IMR-90 (cell line): ENCODE results near the gene ASTE1. TPM values are rescaled to one million over a fixed set of nuclear protein-coding genes. Genes with fewer than 3 reads are reported as not detected.

Experiments
- ATAC-seq: fragments of 200-7000 bp; cut with Tn5 transposase; 2 replicates; pipeline ENCODE4 v1.9.1; 2020; ENCODE audit warnings: low read depth, mild to moderate bottlenecking, moderate library complexity
- BruUV-seq: library from RNA; stranded (reverse); fragments of 400-500 nt; replicated peaks from 2 replicates; lab custom pipeline; 2021; lab: Mats Ljungman, UMichigan
- CTCF ChIA-PET: fragments of 300-600 bp; formaldehyde crosslinking; extraction: SDS; loops from one replicate; lab custom pipeline; 2021; ENCODE audit warnings: antibody characterized with exemption; lab: Yijun Ruan, JAX
- POLR2A ChIA-PET: fragments of 300-600 bp; sonication (Branson Sonifier 250); formaldehyde crosslinking; loops from one replicate; lab custom pipeline; 2022; ENCODE audit warnings: antibody characterized with exemption; ENCODE audit not compliant: unreplicated experiment; lab: Charles Lee
- DNase-seq: peaks from one replicate; pipeline ENCODE4 v3.0.0; 2013
- H2AFZ ChIP-seq: replicated peaks from 2 replicates; pipeline ENCODE3; 2013; ENCODE audit warnings: low read length, mild to moderate bottlenecking; ENCODE audit not compliant: poor library complexity
- H2AK5ac ChIP-seq: 2 replicates; pipeline ENCODE4 v1.6.1; 2013; ENCODE audit warnings: low read depth, low read length, inconsistent platforms
- H2AK9ac ChIP-seq: replicated peaks from 2 replicates; pipeline ENCODE3; 2013; ENCODE audit warnings: mild to moderate bottlenecking, low read depth, low read length, moderate library complexity; ENCODE audit not compliant: poor library complexity
- H2BK120ac ChIP-seq: 2 replicates; pipeline ENCODE4 v1.6.1; 2013; ENCODE audit warnings: low read depth, low read length, inconsistent platforms
- H2BK15ac ChIP-seq: 3 replicates; pipeline ENCODE4 v1.6.1; 2013; ENCODE audit warnings: low read depth, low read length, inconsistent platforms
- H2BK20ac ChIP-seq: 2 replicates; pipeline ENCODE4 v1.6.1; 2013; ENCODE audit warnings: low read depth, mild to moderate bottlenecking, inconsistent platforms, low read length, moderate library complexity
- H2BK5ac ChIP-seq: 2 replicates; pipeline ENCODE4 v1.6.1; 2013; ENCODE audit warnings: mild to moderate bottlenecking, low read depth, low read length, inconsistent platforms; ENCODE audit not compliant: poor library complexity, severe bottlenecking
- H3K14ac ChIP-seq: replicated peaks from 2 replicates; pipeline ENCODE4 v1.6.1; 2013; ENCODE audit warnings: low read depth, low read length, inconsistent platforms
- H3K18ac ChIP-seq: 2 replicates; pipeline ENCODE4 v1.6.1; 2013; ENCODE audit warnings: low read depth, low read length, control low read depth
- H3K23ac ChIP-seq: 2 replicates; pipeline ENCODE4 v1.6.1; 2013; ENCODE audit warnings: low read depth, low read length, inconsistent platforms
- H3K27ac ChIP-seq: 2 replicates; pipeline ENCODE4 v1.5.1; 2013; ENCODE audit warnings: mild to moderate bottlenecking, control low read depth, low read length; ENCODE audit not compliant: insufficient read depth
- H3K27me3 ChIP-seq: 2 replicates; pipeline ENCODE4 v1.6.1; 2013; ENCODE audit warnings: low read length; ENCODE audit not compliant: control insufficient read depth, insufficient read depth
- H3K36me3 ChIP-seq: 2 replicates; pipeline ENCODE4 v1.6.1; 2013; ENCODE audit warnings: low read length, mixed read lengths; ENCODE audit not compliant: control insufficient read depth, insufficient read depth
- H3K4ac ChIP-seq: 2 replicates; pipeline ENCODE4 v1.6.1; 2013; ENCODE audit warnings: low read depth, low read length, inconsistent platforms
- H3K4me1 ChIP-seq: 2 replicates; pipeline ENCODE4 v1.6.1; 2013; ENCODE audit warnings: low read length, mixed read lengths; ENCODE audit not compliant: control insufficient read depth, insufficient read depth
- H3K4me2 ChIP-seq: 2 replicates; pipeline ENCODE4 v1.6.1; 2013; ENCODE audit warnings: low read depth, mild to moderate bottlenecking, control low read depth, low read length, moderate library complexity
- H3K4me3 ChIP-seq: 2 replicates; pipeline ENCODE4 v1.5.1; 2013; ENCODE audit warnings: low read depth, mild to moderate bottlenecking, control low read depth, low read length, moderate library complexity; ENCODE audit not compliant: insufficient read depth
- H3K56ac ChIP-seq: 2 replicates; pipeline ENCODE4 v1.6.1; 2013; ENCODE audit warnings: low read length, inconsistent platforms; ENCODE audit not compliant: insufficient read depth; ENCODE audit errors: extremely low read depth
- H3K79me1 ChIP-seq, 2 experiments: 2 replicates each; pipeline ENCODE4 v1.6.1; 2013; ENCODE audit warnings: low read length in 2 of 2, inconsistent platforms in 1 of 2, low read depth in 1 of 2
- H3K9ac ChIP-seq: 2 replicates; pipeline ENCODE4 v1.6.1; 2013; ENCODE audit warnings: low read depth, low read length, control low read depth
- H3K9me1 ChIP-seq: 2 replicates; pipeline ENCODE4 v1.6.1; 2013; ENCODE audit warnings: low read length, inconsistent platforms; ENCODE audit not compliant: insufficient read depth
- H3K9me3 ChIP-seq: 2 replicates; pipeline ENCODE4 v1.6.1; 2013; ENCODE audit warnings: low read length; ENCODE audit not compliant: control insufficient read depth, insufficient read depth
- H4K20me1 ChIP-seq: 2 replicates; pipeline ENCODE4 v1.6.1; 2013; ENCODE audit warnings: low read length, inconsistent platforms; ENCODE audit not compliant: insufficient read depth
- H4K5ac ChIP-seq: 2 replicates; pipeline ENCODE4 v1.6.1; 2013; ENCODE audit warnings: mild to moderate bottlenecking, low read depth, low read length, control low read depth
- H4K8ac ChIP-seq, 2 experiments: 2 replicates each; pipeline ENCODE4 v1.6.1; 2013; ENCODE audit warnings: low read depth in 2 of 2, low read length in 2 of 2, control low read depth in 1 of 2, inconsistent platforms in 1 of 2
- H4K91ac ChIP-seq: 2 replicates; pipeline ENCODE4 v1.6.1; 2013; ENCODE audit warnings: low read depth, low read length, inconsistent platforms; ENCODE audit not compliant: insufficient read depth
- CHD1 ChIP-seq: IDR thresholded peaks from 2 replicates; pipeline ENCODE4 v1.6.1; 2012; ENCODE audit warnings: low read depth, low read length, improper control_type of control experiment
- CTCF ChIP-seq: conservative IDR thresholded peaks from 2 replicates; pipeline ENCODE4 v1.5.1; 2012; ENCODE audit warnings: mild to moderate bottlenecking, low read depth, low read length, improper control_type of control experiment
- ELK1 ChIP-seq: fragments of 150-350 bp; IDR thresholded peaks from 2 replicates; pipeline ENCODE4 v1.6.1; 2016; ENCODE audit warnings: low read depth, mild to moderate bottlenecking, low read length, moderate library complexity, borderline replicate concordance
- MAZ ChIP-seq: IDR thresholded peaks from 2 replicates; pipeline ENCODE4 v1.6.1; 2012; ENCODE audit warnings: low read depth, mild to moderate bottlenecking, low read length, improper control_type of control experiment, moderate library complexity, borderline replicate concordance
- POLR2A ChIP-seq: IDR thresholded peaks from 2 replicates; pipeline ENCODE4 v1.6.1; 2012; ENCODE audit warnings: mild to moderate bottlenecking, low read depth, low read length
- RAD21 ChIP-seq: IDR thresholded peaks from 2 replicates; pipeline ENCODE4 v1.6.1; 2012; ENCODE audit warnings: low read length, improper control_type of control experiment
- RFX5 ChIP-seq: IDR thresholded peaks from 2 replicates; pipeline ENCODE4 v1.8.0; 2012; ENCODE audit warnings: low read depth, mild to moderate bottlenecking, low read length, moderate library complexity
- SMC3 ChIP-seq: fragments of 150-350 bp; IDR thresholded peaks from 2 replicates; pipeline ENCODE4 v1.6.1; 2016; ENCODE audit warnings: low read depth, mild to moderate bottlenecking, antibody characterized with exemption, low read length, moderate library complexity
- WGBS, 2 experiments: methylation state at CpG; one replicate each; pipeline versions ENCODE4 v1.1.5 to v1.1.7; 2013; ENCODE audit warnings: missing lambda C conversion rate in 2 of 2; ENCODE audit not compliant: insufficient read length in 1 of 2; ENCODE audit errors: extremely low coverage in 2 of 2; 5-methylcytosine and 5-hydroxymethylcytosine counted together
- dilution Hi-C: fragments of 300-500 bp; cut with HindIII; formaldehyde crosslinking; loops from one replicate; pipeline ENCODE4 v1.14.3; 2018; ENCODE audit warnings: low sequenced_read_pairs; ENCODE audit not compliant: unreplicated experiment
- in situ Hi-C: fragments of 300-500 bp; cut with MboI; formaldehyde crosslinking; loops from 3 replicates; pipeline ENCODE4 v1.14.3; 2019; ENCODE audit warnings: low sequenced_read_pairs, inconsistent platforms, mixed read lengths
- intact Hi-C: fragments of 100-400 bp; cut with micrococcal nuclease; formaldehyde crosslinking; loops from 2 replicates; pipeline ENCODE4 v1.10.0; 2022
- polyA plus RNA-seq, 3 experiments: library from polyadenylated mRNA; depleted of rRNA; stranded (reverse); fragments of >200 nt; gene quantifications; 2 replicates each; pipeline ENCODE4 v1.2.3, GENCODE V29; 2012; ENCODE audit warnings: low replicate concordance in 1 of 3
- total RNA-seq: library from RNA; depleted of rRNA; stranded (reverse); fragments of >200 nt; gene quantifications from 2 replicates; pipeline ENCODE4 v1.2.3, GENCODE V29; 2012

ASTE1 gene
- total and polyA plus RNA-seq, 2 of the 4 experiments (the other 2 are of a cell fraction), result 3.2 to 7.5 TPM

GRCh38 chr3:131009698-131010097 lies 16.9 kb downstream of the ASTE1 start:
- H2BK20ac ChIP-seq, result no peak overlapping the region
- dilution Hi-C loops, result no loop called here
- WGBS, 2 experiments, result no CpG with 5 or more reads among the region's 1 CpG

More at GRCh38 chr3:131009698-131010097, 16.9 kb downstream of the ASTE1 start:
- CTCF ChIA-PET, result interaction anchor here (1.0 kb wide), 1 partner anchor 14 kb away, joined by 3 read pairs; no protein-coding TSS in a partner anchor
- Histone ChIP-seq H3K79me1 (peaks cover 0 to 3% of the 10 kb centered on the region in 2 experiments; a peak in 1 of 4 replicates), H3K4me1 (peaks cover 2% of the 10 kb centered on the region; the same call in 1 of the 2 replicates), H3K36me3 (peaks cover 6% of the 10 kb centered on the region), H3K23ac (no peak overlapping the region), H3K14ac (no peak overlapping the region), H4K5ac (no peak overlapping the region), H3K4me2 (no peak overlapping the region), H3K18ac (no peak overlapping the region), H3K9ac (no peak overlapping the region), H2AFZ (no peak overlapping the region), H4K20me1 (no peaks in the 10 kb centered on the region), H3K9me1 (no peaks in the 10 kb centered on the region), H4K8ac (no peak overlapping the region), H2BK5ac (no peak overlapping the region), H2AK9ac (no peak overlapping the region), H3K27ac (no peak overlapping the region), H3K56ac (no peak overlapping the region), H3K9me3 (no peaks in the 10 kb centered on the region), H3K4me3 (no peak overlapping the region), H3K4ac (no peak overlapping the region), H2AK5ac (no peak overlapping the region), H3K27me3 (no peaks in the 10 kb centered on the region), H2BK15ac (no peak overlapping the region), H4K91ac (no peak overlapping the region), H2BK120ac (no peak overlapping the region)
- in situ Hi-C loops, result no loop called here
- ATAC-seq (no peak), DNase-seq (no peak)
- BruUV-seq, result no TSS peak
- intact Hi-C loops, result loop anchor here (5.0 kb wide), 1 partner anchor 112 kb away; no protein-coding TSS in a partner anchor
- TF ChIP-seq RAD21 (no peak), CTCF (no peak), SMC3 (no peak), RFX5 (no peak), ELK1 (no peak), MAZ (no peak), CHD1 (no peak), POLR2A (no peak)
- POLR2A ChIA-PET, result no interaction called here
